Activated gamma-delta T cell (primary cell): ENCODE data around the gene TMEM207.

Experiments
- DNase-seq: peaks from one replicate; lab custom pipeline; 2025; lab: John Stamatoyannopoulos, UW

Gene TMEM207

DNA sequence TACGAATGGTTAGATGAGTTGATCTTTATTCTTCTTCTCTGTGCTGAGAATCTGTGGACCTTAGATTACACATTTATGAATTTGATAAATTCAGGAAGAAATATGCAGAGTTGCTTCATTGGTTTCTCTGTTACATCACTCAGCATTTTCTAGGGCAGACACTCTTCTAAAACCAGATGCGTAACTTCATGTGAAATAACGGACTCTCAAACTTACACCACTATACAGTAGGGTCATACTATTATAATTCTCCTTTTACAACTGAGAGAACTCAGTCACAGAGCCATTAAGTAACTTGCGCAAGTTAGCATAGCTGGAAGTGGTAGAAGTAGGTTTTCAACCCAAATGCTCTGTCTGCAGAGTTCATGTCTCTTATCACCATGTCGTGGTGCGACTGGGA is 5.7 kb downstream of the TMEM207 start:
- no peak for DNase-seq

DNA sequence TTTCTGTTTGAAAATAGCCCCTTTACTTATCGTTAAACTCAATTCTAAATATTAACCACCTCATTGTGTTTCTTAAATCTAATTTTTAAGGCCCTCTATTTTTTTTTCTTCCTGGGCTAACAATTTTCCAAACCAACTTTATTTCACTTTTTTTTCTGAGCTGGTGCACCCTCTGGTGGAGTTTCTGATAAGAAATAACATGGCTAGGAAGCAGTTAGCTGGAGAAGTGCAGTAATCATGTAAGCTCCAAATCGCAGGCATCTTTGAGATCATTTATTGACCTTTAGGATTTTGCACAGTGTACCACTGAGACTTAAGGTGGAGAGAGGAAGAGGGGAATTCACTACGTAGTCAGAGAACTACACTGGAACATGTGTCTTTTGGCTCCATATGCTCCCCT is 6.4 kb downstream of the TMEM207 start:
- no peak for DNase-seq

DNA sequence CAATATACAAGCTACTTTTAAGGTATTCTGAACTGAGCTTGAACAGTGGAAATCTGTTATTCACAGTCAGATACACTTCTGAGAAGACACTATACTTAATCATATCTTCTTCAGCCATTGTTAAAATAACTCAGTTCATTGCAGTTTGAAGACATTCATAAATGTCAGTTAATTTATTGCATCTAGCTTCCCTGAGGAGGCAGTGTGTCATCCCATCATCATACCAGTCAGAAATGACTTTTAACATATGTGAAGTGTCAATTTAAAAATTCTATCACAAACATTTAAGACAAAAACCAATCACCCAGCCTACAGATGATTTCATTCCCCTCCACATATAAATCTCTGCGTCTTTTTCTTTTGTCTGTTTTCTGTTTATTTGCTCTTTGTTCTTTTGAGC is 7.5 kb downstream of the TMEM207 start:
- no peak for DNase-seq

DNA sequence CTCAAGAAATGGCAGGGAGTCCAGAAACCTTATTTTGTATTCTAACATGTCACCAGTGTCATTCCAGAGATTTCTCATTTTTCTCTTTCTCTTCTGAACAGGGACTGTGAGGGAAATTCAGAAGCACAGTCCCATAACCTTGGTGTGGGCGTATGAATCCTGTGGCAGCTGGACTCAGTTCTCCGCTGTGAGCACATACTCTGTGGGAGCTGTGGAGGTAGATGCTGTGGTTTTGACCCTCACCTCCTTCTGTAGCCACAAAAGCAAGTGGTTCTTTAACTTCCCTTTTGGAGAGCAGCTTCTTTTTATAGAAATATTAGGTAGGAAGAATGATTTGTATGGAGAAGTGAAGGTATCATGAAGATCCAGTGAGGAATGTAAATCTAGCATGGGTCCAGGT is 13.4 kb downstream of the TMEM207 start:
- DNase-seq, result no peak

DNA sequence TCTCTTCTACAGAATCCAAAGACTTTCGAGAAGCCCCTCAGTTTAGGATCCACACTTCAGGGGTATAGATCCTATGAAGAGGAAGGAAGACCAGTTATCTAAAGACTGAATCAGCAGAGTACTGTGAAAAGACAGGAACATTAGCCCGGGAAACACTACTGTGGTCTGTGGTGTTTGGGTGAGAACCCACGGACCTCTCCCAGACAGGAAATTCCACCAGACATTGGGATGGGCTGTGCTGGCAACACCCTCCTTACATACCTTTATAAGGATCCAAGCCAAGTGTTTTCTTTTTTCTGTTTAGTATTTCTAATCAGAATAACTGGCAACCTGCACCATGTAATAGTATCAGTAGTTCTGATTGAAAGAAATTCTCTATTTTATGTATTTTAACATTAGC is 14.1 kb downstream of the TMEM207 start:
- DNase-seq, result no peak

DNA sequence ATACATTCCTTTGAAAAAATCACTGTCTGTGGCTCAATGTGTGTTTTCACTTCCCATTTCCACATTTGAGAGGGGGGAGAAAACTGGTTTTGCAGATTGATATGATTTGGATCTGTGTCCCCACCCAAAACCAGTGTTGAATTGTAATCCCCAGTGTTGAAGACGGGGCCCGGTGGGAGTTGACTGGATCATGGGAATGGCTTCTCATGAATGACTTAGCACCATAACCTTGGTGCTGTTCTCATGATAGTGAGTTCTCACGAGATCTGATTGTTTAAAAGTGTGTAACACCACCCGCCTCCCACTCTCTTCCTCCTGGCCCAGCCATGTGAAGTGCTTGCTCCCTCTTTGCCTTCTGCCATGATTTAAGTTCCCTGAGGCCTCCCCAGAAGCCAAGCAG is 16.1 kb downstream of the TMEM207 start:
- no peak for DNase-seq

DNA sequence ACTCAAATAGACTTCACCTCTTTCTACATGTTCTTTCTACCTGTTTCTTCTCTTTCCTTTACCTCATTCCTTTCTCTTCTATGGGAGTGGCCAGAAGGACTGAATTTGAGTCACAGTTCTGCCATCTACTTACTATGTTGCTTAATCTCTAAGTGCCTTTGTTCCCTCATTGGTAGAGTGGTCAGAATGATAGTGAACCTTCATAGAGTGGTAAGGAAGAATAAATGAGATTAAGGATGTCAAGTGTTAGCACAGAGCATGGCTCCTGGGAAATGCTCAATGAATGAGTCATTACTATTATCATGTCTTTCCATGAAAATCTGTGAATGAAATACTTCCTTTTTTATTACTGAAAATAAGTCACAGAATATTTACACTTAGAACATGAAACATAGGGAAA is 17.5 kb downstream of the TMEM207 start:
- DNase-seq, result no peak

DNA sequence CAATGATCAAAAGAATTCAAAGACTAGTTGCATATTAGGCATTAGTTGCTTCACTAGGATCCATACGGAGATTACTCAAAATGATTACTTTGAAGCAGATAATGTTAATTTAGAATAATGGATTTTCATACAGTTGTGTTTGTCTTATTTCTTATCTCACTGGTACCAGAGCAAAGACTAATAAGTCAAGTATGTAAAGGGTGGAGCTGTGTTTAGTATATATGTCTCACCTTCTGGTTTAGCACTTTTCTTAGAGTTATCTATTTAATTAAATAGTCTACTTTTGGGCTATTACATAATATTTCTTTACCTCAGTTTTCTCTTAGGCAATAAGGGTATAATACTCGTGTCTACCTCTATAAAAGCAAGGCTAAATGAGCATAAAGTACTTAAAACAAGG is 18.8 kb downstream of the TMEM207 start:
- DNase-seq, result no peak

DNA sequence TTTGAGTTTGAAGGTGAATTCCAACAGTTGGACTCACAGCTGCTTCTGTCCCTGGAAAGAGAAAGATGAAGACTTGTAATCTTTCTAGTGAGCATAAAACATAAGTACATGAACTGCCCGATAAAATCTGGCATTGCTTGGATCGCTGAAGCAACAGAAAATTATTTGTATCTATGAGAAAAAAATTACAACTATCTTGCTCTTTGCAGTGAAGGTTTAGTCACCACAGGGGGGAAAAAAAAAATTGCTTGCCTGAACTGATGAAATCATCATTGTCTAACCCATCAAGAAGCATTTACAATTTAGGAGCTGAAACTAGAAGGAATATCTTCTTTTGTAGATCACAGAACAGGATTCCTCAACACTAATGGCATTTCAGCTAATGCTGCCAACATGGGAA is 20.0 kb downstream of the TMEM207 start:
- DNase-seq, result no peak

DNA sequence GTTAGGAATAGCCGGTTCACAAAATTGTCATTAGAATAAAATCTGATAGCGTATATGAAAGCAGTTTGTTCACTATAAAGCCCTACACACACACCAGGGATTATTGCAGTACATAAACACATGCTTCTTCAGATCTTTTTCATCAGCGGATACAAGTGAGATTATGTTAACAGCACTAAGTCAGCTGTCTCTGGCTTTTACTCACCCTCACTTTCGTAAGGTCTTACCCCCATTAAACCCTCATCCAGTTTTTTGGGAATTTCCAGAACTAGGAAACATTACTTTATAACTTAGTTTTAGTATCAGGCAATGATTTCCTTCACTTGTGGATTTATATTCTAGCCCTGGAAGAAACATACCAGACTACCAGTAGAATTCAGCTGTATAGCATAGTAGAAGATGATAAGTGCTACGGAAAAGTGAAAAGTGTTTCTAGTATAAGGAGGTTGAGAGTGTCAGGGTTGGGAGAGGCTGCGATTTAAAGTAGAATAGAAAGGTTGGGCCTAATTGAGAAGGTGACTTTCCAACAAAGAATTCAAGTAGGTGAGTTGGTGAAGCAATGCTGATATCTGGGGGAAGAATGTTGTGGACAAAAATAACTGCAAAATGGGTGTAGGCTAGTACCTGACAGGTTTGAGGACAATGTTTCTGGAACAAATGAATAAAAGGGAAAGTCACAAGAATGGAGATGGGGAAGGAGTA is 22.7 kb downstream of the TMEM207 start:
- no peak for DNase-seq

DNA sequence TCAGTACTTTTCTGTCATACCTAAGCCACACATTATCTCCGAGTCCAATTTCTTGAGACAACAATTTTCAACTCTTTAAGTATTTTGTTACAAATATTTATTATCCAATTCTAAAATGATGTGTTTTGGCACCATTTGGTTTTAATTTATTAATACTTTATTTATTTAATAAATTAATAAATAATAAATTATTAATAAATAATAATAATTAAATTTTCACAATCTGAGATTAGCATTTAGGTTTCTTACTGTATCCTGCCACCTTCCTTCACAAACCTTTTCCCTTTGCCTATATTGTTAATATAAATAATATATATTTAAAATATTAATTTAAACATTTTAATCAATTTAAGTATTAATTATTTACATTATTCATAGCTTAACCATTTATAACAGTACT is 23.9 kb downstream of the TMEM207 start:
- DNase-seq, result no peak

DNA sequence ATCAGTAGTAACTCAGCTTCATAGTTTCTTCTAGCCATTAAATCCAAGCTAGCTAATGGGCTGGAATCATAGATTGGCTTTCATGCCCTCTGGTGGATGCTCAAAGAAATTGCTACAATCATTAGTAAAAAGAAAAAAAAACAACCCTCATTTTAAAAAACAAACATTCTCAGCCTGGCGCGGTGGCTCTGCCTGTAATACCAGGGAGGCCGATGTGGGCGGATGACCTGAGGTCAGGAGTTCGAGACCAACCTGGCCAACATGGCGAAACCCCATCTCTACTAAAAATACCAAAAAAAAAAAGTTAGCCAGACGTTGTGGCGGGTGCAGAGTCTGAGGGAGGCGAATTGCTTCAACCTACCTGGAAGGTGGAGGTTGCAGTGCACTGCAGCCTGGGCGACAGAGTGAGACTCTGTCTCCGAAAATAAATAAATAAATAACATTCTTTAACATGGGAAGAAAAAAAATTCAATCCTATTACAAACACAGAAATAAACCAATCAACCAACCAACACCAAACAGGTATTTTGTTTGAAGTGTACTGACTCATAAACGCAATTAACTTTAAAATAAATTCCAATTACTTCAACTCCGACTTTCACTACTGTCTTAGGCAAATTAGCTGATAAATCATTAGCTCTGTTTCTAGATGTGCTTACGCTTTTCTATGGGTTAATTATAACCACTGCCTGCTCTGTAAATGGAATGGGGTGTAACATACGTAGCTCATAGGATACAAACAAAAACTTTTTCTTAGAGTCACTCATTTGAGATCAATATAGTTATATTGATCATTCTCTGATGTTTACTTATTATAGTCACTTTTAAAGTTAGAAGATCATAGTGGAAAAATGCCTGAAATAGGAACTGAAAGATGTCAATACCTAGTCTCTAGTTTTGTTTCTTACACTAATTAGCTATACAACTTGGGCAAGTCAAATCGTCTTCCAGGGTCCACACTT is 24.9 kb downstream of the TMEM207 start:
- no peak for DNase-seq

DNA sequence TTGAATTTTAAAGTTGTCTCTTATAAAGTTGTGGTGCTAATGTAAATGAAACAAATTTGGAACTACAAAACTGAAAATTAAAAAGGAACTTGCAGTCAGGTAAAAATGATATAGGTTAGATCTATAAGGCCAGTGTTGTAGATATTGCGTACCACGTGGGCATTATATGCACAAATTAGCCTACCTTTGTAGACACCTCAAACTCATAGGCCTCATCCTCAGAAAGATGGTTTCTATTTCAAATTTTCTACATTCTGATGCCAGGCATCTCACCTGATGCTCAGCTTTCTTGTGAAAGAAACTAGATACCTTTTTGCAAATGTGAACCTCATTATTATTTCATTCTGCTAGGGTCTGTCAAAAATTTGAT is 25.6 kb downstream of the TMEM207 start:
- DNase-seq, result no peak

DNA sequence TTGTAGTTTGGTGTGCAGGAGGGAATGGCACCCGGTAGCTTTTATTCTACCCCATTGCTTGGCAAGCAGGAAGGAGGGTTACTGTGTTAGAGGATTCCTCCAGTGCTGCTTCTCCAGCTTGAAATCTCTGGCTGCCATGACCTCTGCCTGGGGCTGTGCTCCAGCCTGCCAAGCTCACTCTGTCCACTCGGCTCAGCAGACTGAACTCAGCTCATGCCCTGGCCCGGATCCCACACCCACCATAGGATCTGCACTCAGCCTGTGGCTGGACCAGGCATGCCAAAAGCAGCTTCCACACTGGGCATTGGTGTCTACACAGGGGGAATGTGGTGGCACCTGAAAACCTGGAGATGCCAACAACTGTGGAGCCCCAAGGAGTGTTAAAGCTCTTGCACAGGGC is 35.4 kb downstream of the TMEM207 start:
- DNase-seq, result no peak

DNA sequence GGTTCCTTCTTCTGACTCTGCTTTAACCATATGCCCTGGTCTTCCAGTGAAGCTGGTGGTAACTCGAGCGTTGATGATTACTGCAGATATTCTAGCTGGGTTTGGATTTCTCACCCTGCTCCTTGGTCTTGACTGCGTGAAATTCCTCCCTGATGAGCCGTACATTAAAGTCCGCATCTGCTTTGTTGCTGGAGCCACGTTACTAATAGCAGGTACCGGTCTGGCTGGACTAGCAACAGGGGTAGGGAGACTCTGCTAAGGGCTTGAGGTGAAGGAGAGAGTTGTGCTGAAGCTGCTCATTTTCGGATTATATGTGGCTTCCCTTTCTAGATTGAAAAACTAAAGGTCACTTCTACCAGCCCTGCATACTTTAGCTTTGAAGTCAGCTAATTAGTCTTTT is 45.0 kb downstream of the TMEM207 start:
- DNase-seq, result no peak

DNA sequence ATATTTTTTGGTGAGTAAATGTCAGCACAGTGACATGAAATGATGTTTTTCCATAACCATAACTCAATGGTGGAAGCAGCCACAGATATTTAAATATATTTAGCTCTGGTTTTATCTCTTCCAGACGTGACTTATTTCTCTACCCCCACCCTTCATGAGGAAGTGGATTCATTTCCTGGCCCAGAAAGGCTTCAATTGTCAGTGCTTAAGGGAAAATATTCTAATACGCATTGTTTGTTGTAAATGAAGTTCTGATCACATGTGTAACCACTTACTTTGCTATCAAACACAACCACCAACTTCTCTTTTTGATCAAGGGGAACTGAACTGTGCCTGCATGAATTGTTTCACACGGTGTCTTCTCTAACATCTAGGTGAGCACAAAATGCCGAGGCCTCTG is 47.7 kb downstream of the TMEM207 start:
- DNase-seq, result no peak

DNA sequence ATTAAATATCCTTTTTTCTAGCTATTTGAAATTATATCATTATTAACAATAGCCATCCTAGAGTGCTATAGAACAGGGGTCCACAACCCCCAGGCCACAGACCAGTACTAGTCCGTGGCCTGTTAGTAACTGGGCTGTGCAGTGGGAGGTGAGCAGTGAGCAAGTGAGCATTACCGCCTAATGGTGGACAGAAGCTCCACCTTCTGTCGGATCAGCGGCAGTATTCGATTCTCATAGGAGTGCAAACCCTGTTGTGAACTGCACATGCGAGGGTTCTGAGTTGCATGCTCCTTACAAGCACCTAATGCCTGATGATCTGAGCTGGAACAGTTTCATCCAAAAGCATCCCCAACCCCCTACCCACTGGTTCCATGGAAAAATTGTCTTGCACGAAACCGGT is 50.0 kb downstream of the TMEM207 start:
- DNase-seq, result no peak

DNA sequence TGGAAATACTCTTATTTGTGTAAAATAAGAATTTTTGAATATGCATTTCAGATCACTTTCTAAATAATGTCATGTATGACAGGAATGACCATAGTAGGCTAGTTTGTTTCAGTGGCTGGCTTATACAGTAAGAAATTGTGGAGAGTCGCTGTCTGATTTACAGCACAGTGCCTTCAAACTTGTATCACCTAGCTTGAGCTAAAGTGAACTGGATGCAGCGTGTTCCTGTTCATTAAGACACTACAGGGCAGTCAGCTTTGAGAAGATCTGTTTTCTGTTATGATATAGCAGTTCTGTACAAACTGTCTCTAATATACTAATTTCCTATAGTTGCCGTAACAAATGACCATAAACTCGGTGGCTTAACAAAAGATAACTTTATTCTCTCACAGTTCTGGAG is 51.8 kb downstream of the TMEM207 start:
- no peak for DNase-seq

DNA sequence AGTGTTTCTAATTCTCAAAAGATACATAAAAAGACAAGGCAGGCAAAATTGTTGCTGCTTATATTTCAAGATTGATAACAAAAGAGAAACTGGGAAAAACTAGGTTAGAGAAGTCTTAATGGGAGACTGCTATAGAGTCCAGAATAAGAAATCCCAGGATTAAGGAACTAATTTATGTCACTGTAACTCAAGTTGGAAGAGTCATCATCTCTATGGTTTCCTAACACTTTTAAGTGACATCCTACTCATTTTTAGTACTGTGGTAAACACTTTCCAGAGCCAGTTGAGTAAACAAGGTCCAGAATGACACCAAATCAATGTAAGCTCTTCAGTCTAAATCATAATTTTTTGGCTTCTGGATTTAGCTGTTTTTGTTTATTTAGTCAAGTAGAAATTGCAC is 53.7 kb downstream of the TMEM207 start:
- DNase-seq, result no peak

DNA sequence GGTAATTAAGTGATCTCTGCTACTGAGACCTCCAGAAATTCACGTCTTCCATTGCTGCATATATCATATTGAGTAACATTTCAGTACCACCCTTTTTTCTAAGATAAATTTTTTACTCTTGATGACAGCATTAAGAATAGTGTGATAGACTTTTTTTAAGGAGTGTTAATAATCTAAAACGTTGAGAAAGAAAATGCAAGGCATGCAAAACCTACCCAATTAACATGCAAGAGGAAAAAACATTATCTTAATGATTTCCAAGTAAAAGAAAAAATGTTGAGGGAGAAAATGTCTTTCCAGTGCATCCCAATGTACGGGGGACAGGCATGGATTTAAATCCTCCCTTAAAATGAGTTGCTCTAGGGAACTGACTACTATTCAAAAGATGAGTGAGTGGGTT is 61.0 kb downstream of the TMEM207 start:
- no peak for DNase-seq

DNA sequence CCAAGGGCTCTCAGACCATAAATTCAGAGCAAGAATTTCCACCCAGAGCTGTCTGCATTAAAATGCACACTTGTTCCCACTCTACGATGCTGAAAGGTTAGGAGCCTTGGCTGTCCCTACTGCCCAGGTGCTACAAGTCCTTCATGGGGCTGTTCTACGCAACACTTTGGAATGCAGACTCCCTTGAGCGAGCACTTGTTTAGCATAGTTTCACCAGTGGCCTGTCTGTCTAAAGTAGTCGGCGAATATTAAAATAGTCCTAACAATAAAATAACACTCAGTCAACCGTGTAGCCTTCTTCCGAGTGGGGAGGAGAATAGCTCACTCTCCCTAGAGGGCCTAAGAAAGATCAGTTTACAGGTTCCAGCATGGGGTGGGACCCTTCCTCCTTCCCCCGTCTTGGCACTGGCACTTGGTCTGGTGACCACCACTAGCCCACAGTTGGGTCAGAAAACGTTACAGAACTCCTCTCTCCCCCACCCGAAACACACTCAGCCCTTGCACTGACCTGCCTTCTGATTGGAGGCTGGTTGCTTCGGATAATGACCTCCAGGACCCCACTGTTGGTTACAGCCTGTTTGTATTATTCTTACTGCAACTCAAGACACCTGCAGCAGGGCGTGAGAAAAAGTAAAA is 62.0 kb downstream of the TMEM207 start, which contains the start of gene CLDN16:
CLDN16 (plus strand) TSS at position 586 of the 636 bp plus-strand sequence. CDS start 167 bp downstream, outside the sequence.
- no peak for DNase-seq

DNA sequence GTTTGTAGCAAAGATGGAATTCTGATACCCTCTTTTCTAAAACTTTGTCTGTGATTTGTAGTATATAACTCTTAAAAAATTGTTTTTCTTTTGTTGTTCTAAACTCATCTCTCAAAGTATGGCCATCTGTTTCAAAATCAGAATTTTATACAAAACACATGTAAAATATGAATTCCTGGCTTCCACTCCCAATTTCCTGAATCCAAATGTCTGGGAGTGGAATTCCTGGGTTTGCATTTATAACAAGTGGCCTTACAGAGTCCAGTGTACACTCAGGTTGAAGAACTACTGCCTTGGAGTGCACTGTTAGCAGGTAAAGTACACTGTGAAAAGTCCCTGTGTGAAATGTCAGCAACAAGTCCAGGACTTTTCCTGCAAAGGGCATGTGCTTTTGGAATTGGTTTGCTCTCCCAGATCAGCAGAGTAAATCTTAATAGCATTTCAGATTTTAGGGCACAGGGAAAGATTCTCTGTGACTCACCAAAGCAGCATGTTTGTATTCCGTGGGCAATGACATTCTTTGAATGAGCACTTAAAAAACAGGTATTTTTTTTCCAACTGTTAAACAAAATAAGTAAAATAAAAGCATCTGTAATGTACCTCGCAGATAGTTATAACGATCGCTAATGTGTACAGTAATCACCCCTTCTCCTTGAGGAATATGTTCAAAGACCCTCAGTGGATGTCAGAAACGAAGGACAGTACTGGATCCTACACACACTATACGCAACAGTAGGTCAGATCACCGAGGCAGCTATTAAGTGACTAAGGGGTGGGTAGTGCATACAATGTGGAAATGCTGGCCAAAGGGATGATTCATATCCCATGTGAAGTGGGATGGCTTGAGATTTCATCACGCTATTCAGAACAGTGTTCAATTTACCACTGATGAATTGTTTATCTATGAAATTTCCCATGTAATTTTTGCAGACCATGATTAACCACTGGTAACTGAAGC is 63.7 kb downstream of the TMEM207 start:
- DNase-seq, result no peak
